A549 (cell line): Measurements from ENCODE around the gene ROS1.
"Not testable (repeated sequence)": the region's sequence is repeated elsewhere in the genome, so short reads cannot be mapped to it uniquely, and the experiment has no call there.

Experiments
- BHLHE40 ChIP-seq: IDR thresholded peaks from 2 replicates; pipeline ENCODE4 v1.6.1; 2012; ENCODE audit warnings: low read depth, low read length, inconsistent platforms
- CHD2 ChIP-seq: fragments of 150-350 bp; IDR thresholded peaks from 2 replicates; pipeline ENCODE4 v1.6.1; 2014; ENCODE audit warnings: low read length; ENCODE audit not compliant: partially characterized antibody
- CTCF ChIP-seq: fragments of >200 bp; sonication (Bioruptor Twin); formaldehyde crosslinking; IDR thresholded peaks from 3 replicates; pipeline ENCODE4 v1.5.1; 2016
- EP300 ChIP-seq, 2 experiments: fragments of >200 bp; sonication (Bioruptor Twin); formaldehyde crosslinking; IDR thresholded peaks; 2 replicates in 1 of 2; 3 replicates in 1 of 2; pipeline ENCODE4 v1.6.1; 2016 to 2017
- HDAC2 ChIP-seq: fragments of 200-600 bp; sonication (generic); IDR thresholded peaks from 2 replicates; pipeline ENCODE4 v1.6.1; 2016
- KDM1A ChIP-seq: fragments of 200-600 bp; sonication (generic); IDR thresholded peaks from 2 replicates; pipeline ENCODE4 v1.6.1; 2016; ENCODE audit warnings: low read depth, mild to moderate bottlenecking
- MAFK ChIP-seq: fragments of 450-650 bp; IDR thresholded peaks from 2 replicates; pipeline ENCODE4 v1.6.1; 2014; ENCODE audit not compliant: partially characterized antibody
- PBX3 ChIP-seq: IDR thresholded peaks from 2 replicates; pipeline ENCODE4 v1.6.1; 2012
- POLR2A ChIP-seq: IDR thresholded peaks from 2 replicates; pipeline ENCODE4 v1.6.1; 2012; ENCODE audit warnings: mild to moderate bottlenecking, low read length
- POLR2AphosphoS2 ChIP-seq: conservative IDR thresholded peaks from 2 replicates; pipeline ENCODE4 v1.6.1; 2012; ENCODE audit warnings: low read length, improper control_type of control experiment, inconsistent platforms
- RCOR1 ChIP-seq: fragments of 150-350 bp; IDR thresholded peaks from 2 replicates; pipeline ENCODE4 v1.6.1; 2014; ENCODE audit warnings: antibody characterized with exemption, low read length, low read depth
- SMC3 ChIP-seq: fragments of >200 bp; sonication (Bioruptor Twin); formaldehyde crosslinking; IDR thresholded peaks from 3 replicates; pipeline ENCODE4 v1.6.1; 2018; ENCODE audit warnings: inconsistent platforms
- USF2 ChIP-seq: fragments of 450-650 bp; IDR thresholded peaks from 2 replicates; pipeline ENCODE4 v1.6.1; 2014; ENCODE audit warnings: antibody characterized with exemption

- TF ChIP-seq CTCF; POLR2A; KDM1A; PBX3; HDAC2; RCOR1; CHD2; USF2; POLR2AphosphoS2; EP300 (IDR thresholded peaks at IDR 0.05); BHLHE40; SMC3; MAFK: not testable (repeated sequence)
Measured at GRCh38 chr6:117372289-117372688, 53.5 kb downstream of the ROS1 start.
